RWPE1 (cell line): ENCODE measurements around the gene WAPL.

ENCODE experiments used
- CTCF ChIA-PET: fragments of 350-600 bp; sonication (Branson Sonifier 250); formaldehyde crosslinking; extraction: SDS; loops from one replicate; lab custom pipeline; 2021; lab: Yijun Ruan, JAX
- POLR2A ChIA-PET: fragments of 400-600 bp; formaldehyde crosslinking; extraction: SDS; loops from one replicate; lab custom pipeline; 2020; ENCODE audit warnings: antibody characterized with exemption; ENCODE audit not compliant: low non-redundant PET; lab: Yijun Ruan, JAX
- DNase-seq: peaks from one replicate; pipeline ENCODE4 v3.0.0; 2012; ENCODE audit warnings: low spot score
- H3K27ac ChIP-seq: fragments of 450-650 bp; 2 replicates; pipeline ENCODE4 v1.5.1; 2017
- TF ChIP-seq, protein P1 (sequence below): fragments of 450-650 bp; conservative IDR thresholded peaks from 2 replicates; pipeline ENCODE4 v1.5.1; 2017; ENCODE audit warnings: low read depth, mild to moderate bottlenecking

Gene WAPL

DNA sequence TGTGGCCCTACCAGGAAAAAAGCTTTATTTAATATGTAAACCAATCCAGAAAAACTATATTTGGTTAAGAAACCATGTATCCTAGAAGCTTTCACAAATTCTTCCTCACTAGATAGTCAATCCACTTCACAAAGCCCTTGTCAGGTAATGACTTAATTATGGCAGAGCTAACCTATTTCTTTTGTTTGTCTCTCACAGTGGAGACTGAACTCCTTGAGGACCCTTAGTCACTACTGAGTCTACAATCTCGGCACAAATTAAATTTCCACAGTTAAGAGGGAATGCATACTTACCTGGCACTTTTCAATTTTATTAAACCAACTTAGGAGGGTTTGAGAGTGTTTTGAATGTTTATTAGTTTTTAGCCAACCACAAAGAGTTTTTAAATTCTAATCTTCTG lies 23.0 kb downstream of the WAPL start:
- TF ChIP-seq, protein P1, sequence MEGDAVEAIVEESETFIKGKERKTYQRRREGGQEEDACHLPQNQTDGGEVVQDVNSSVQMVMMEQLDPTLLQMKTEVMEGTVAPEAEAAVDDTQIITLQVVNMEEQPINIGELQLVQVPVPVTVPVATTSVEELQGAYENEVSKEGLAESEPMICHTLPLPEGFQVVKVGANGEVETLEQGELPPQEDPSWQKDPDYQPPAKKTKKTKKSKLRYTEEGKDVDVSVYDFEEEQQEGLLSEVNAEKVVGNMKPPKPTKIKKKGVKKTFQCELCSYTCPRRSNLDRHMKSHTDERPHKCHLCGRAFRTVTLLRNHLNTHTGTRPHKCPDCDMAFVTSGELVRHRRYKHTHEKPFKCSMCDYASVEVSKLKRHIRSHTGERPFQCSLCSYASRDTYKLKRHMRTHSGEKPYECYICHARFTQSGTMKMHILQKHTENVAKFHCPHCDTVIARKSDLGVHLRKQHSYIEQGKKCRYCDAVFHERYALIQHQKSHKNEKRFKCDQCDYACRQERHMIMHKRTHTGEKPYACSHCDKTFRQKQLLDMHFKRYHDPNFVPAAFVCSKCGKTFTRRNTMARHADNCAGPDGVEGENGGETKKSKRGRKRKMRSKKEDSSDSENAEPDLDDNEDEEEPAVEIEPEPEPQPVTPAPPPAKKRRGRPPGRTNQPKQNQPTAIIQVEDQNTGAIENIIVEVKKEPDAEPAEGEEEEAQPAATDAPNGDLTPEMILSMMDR: no peak
- no peak overlapping the region for H3K27ac ChIP-seq
- no peak for DNase-seq
- ChIA-PET POLR2A (no interaction called here), CTCF (no interaction called here)

DNA sequence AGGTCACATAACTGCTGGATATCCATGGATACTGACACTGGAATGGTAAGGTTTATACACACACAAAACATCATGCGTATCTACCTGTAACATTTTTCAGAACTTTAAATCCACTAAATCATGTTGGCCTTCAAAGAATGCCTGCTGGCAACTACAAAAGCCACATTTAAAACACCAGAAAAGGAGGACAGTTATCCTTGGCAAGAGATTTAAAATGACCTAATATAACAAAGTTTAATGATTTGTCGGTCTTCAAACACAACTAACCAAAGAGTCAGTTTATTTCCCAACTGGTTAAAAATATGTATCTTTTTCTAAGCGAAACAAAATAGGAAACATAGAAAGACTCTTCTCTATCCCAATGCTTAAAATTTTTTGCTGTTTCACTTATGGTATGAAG lies 24.0 kb downstream of the WAPL start:
- no peak overlapping the region for H3K27ac ChIP-seq
- DNase-seq: no peak
- ChIA-PET POLR2A (no interaction called here), CTCF (no interaction called here)
- TF ChIP-seq, protein P1: no peak

DNA sequence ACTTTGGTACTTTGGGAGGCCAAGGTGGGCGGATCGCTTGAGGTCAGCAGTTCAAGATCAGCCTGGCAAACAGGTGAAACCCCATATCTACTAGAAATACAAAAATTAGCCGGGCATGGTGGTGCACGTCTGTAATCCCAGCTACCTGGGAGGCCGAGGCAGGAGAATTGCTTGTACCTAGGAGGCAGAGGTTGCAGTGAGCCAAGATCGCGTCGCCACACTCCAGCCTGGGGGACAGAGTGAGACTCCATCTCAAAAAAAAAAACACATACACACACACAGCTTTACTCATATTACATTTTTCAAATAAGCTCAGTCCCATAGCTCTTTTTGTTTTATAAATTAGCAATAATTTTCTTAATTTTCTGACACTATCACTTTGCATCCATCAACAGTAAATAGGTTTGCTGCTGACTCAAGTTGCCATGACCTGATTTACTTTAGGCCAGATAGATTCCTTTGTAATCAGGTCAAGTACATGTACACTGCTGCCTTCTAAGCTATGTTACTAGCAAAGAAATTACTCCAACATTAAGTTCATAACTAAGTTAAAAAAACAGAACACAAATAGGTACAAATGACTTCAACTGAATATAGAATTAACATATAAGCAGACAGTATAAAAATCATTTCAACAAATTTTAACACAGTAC lies 31.5 kb downstream of the WAPL start:
- ChIA-PET POLR2A (interaction anchor here (0.6 kb wide), 1 partner anchor 177 kb away, joined by 3 read pairs; no protein-coding TSS in a partner anchor), CTCF (interaction anchor here (0.6 kb wide), 2 partner anchors 17 to 136 kb away, joined by 3 to 4 read pairs; no protein-coding TSS in a partner anchor)
- no peak overlapping the region for H3K27ac ChIP-seq
- DNase-seq: no peak
- TF ChIP-seq, protein P1: no peak

DNA sequence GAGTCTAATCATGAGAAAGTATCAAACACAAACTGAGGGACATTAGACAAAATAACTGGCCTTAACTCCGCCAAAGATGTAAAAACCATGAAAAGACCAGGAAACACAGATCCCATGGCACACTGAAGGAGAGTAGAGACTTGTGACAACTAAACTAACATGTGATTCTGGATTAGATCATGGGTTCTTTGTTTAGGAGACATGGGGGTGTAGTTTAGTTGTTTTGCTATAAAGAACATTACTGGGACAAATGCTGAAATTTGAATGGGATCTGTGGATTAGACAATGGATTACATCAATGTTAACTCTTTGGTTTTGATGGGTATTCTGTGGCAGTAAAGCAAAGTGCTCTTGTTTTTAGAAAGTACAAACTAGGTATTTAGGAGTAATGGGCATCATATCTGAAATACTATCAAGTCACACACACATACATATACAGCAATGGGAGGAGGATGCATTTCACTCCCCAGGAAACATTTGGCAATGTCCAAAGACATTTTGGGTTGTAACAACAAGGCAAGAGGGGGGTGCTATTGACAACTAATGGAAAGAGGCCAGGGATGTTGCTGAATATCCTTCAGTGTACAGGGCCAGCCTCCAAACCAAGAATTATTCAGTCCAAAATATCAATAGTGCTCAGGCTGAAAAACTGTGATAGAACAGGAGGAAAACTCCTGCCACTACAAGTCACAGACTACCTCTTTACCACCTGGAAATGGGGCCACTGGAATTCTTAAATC lies 32.4 kb downstream of the WAPL start:
- CTCF ChIA-PET: no interaction called here
- TF ChIP-seq, protein P1: no peak

GRCh38 chr10:86486856-86487255 lies 34.7 kb downstream of the WAPL start:
- H3K27ac ChIP-seq: no peak overlapping the region
- ChIA-PET POLR2A (no interaction called here), CTCF (interaction anchor here (0.5 kb wide), 1 partner anchor 56 kb away, joined by 3 read pairs; no protein-coding TSS in a partner anchor)
- no peak for DNase-seq
- TF ChIP-seq, protein P1: no peak

More for the DNA sequence above, 32.4 kb downstream of the WAPL start:
- no peak overlapping the region for H3K27ac ChIP-seq
- POLR2A ChIA-PET: interaction anchor here (0.6 kb wide), 1 partner anchor 178 kb away, joined by 3 read pairs; no protein-coding TSS in a partner anchor
- no peak for DNase-seq

DNA sequence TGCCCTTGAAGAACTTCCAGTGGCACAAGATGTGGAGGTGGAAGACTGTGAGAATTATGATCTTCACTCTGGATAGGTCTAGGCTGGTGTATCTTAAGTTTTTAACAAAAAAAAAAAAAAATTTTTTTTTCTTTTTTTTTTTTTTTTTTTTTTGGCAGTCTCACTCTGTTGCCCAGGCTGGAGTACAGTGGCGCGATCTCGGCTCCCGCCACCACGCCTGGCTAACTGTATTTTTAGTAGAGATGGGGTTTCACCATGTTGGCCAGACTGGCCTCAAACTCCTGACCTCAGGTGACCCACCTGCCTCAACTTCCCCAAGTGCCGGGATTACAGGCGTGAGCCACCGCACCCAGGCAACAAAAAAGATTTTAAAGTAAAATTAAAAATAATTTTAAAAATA lies 37.9 kb downstream of the WAPL start:
- ChIA-PET CTCF (no interaction called here), POLR2A (no interaction called here)
- H3K27ac ChIP-seq: no peak overlapping the region
- no peak for DNase-seq
- TF ChIP-seq, protein P1: no peak
